Loucy (cell line): ENCODE results near the gene BDKRB1.

Experiments
- H2AFZ ChIP-seq: fragments of 200-600 bp; sonication (generic); 2 replicates; pipeline ENCODE4 v1.6.0; 2016; ENCODE audit warnings: antibody characterized with exemption, mild to moderate bottlenecking, low read length, moderate library complexity
- H3F3A ChIP-seq: fragments of 200-600 bp; 2 replicates; pipeline ENCODE4 v1.6.0; 2016; ENCODE audit warnings: antibody characterized with exemption, low read depth, mild to moderate bottlenecking
- H3K27me3 ChIP-seq: fragments of 200-600 bp; sonication (generic); 2 replicates; pipeline ENCODE4 v1.6.1; 2014; ENCODE audit warnings: low read length, mild to moderate bottlenecking; ENCODE audit not compliant: insufficient read depth, poor library complexity, severe bottlenecking
- H3K36me3 ChIP-seq: fragments of 200-600 bp; sonication (generic); 2 replicates; pipeline ENCODE4 v1.6.1; 2016; ENCODE audit warnings: low read length; ENCODE audit not compliant: insufficient read depth
- H3K4me1 ChIP-seq: fragments of 200-600 bp; sonication (generic); 2 replicates; pipeline ENCODE4 v1.5.1; 2014; ENCODE audit warnings: low read length, mild to moderate bottlenecking; ENCODE audit not compliant: insufficient read depth, poor library complexity, severe bottlenecking
- H3K4me2 ChIP-seq: fragments of 200-600 bp; sonication (generic); 2 replicates; pipeline ENCODE4 v1.6.0; 2014; ENCODE audit warnings: antibody characterized with exemption, low read length, low read depth, mild to moderate bottlenecking; ENCODE audit not compliant: poor library complexity, severe bottlenecking
- H3K4me3 ChIP-seq: fragments of 200-600 bp; sonication (generic); 2 replicates; pipeline ENCODE4 v1.5.1; 2014; ENCODE audit warnings: low read length, mild to moderate bottlenecking, mixed read lengths; ENCODE audit not compliant: poor library complexity, severe bottlenecking
- H3K79me2 ChIP-seq: fragments of 200-600 bp; sonication (generic); 2 replicates; pipeline ENCODE4 v1.6.1; 2014; ENCODE audit warnings: low read length; ENCODE audit not compliant: insufficient read depth
- H3K9ac ChIP-seq: fragments of 200-600 bp; sonication (generic); 2 replicates; pipeline ENCODE4 v1.6.0; 2014; ENCODE audit warnings: mild to moderate bottlenecking, low read depth, low read length, moderate library complexity; ENCODE audit not compliant: poor library complexity, severe bottlenecking
- H3K9me2 ChIP-seq: fragments of 200-600 bp; sonication (generic); replicated peaks from 2 replicates; pipeline ENCODE4 v1.6.1; 2016; ENCODE audit warnings: low read depth, low read length, mixed read lengths
- H3K9me3 ChIP-seq: fragments of 200-600 bp; sonication (generic); 2 replicates; pipeline ENCODE4 v1.6.1; 2014; ENCODE audit warnings: mild to moderate bottlenecking, antibody characterized with exemption, low read length, low read depth; ENCODE audit not compliant: insufficient read depth
- H4K20me1 ChIP-seq: fragments of 200-600 bp; sonication (generic); 2 replicates; pipeline ENCODE4 v1.6.0; 2014; ENCODE audit warnings: antibody characterized with exemption, low read length, mild to moderate bottlenecking; ENCODE audit not compliant: insufficient read depth, poor library complexity, severe bottlenecking
- CTCF ChIP-seq: fragments of 200-600 bp; sonication (generic); conservative IDR thresholded peaks from 2 replicates; pipeline ENCODE4 v1.5.1; 2014; ENCODE audit warnings: mild to moderate bottlenecking, antibody characterized with exemption, low read length
- EZH2phosphoT487 ChIP-seq: fragments of 200-600 bp; IDR thresholded peaks from 2 replicates; pipeline ENCODE4 v1.6.1; 2018; ENCODE audit warnings: antibody characterized with exemption, mild to moderate bottlenecking, moderate library complexity, borderline replicate concordance

The BDKRB1 gene

GRCh38 chr14:96264200-96264553 lies 8.2 kb downstream of the BDKRB1 start:
- no peak overlapping the region for H3K4me3 ChIP-seq
- H3K79me2 ChIP-seq: no peaks in the 10 kb centered on the region
- no peaks in the 10 kb centered on the region for H4K20me1 ChIP-seq
- no peak overlapping the region for H2AFZ ChIP-seq
- H3K9me2 ChIP-seq: no peaks in the 10 kb centered on the region
- H3K27me3 ChIP-seq: no peaks in the 10 kb centered on the region
- no peaks in the 10 kb centered on the region for H3K4me1 ChIP-seq
- H3F3A ChIP-seq: no peaks in the 10 kb centered on the region
- TF ChIP-seq EZH2phosphoT487 (no peak), CTCF (no peak)
- no peaks in the 10 kb centered on the region for H3K36me3 ChIP-seq
- H3K9ac ChIP-seq: no peak overlapping the region
- no peak overlapping the region for H3K4me2 ChIP-seq
- H3K9me3 ChIP-seq: no peaks in the 10 kb centered on the region

GRCh38 chr14:96264853-96265252 lies 8.8 kb downstream of the BDKRB1 start:
- Histone ChIP-seq H3K9me3 (no peaks in the 10 kb centered on the region), H3K4me1 (no peaks in the 10 kb centered on the region), H3K36me3 (no peaks in the 10 kb centered on the region)

GRCh38 chr14:96265383-96266095 lies 9.5 kb downstream of the BDKRB1 start:
- no peaks in the 10 kb centered on the region for H4K20me1 ChIP-seq
- H3K4me1 ChIP-seq: no peaks in the 10 kb centered on the region
- no peak overlapping the region for H3K4me3 ChIP-seq
- no peaks in the 10 kb centered on the region for H3K79me2 ChIP-seq
- no peak overlapping the region for H3K4me2 ChIP-seq
- H2AFZ ChIP-seq: no peak overlapping the region
- H3K36me3 ChIP-seq: no peaks in the 10 kb centered on the region
- H3K9me2 ChIP-seq: no peaks in the 10 kb centered on the region
- no peaks in the 10 kb centered on the region for H3K27me3 ChIP-seq
- no peak overlapping the region for H3K9ac ChIP-seq
- H3K9me3 ChIP-seq: no peaks in the 10 kb centered on the region
- H3F3A ChIP-seq: no peaks in the 10 kb centered on the region
- no peak for TF ChIP-seq EZH2phosphoT487
- no peak for TF ChIP-seq CTCF

More at GRCh38 chr14:96264853-96265252, 8.8 kb downstream of the BDKRB1 start:
- TF ChIP-seq CTCF (no peak), EZH2phosphoT487 (no peak)
- Histone ChIP-seq H4K20me1 (no peaks in the 10 kb centered on the region), H3K9me2 (no peaks in the 10 kb centered on the region), H2AFZ (no peak overlapping the region), H3K79me2 (no peaks in the 10 kb centered on the region), H3F3A (no peaks in the 10 kb centered on the region), H3K27me3 (no peaks in the 10 kb centered on the region), H3K4me2 (no peak overlapping the region), H3K9ac (no peak overlapping the region), H3K4me3 (no peak overlapping the region)
